Measurements from ENCODE around the gene GMPR.

Gene GMPR

GRCh38 chr6:16238057-16238962, at the start of gene GMPR:
Gene GMPR, plus strand, starts transcription at chr6:16238587. Its CDS starts 107 bp downstream, at chr6:16238694.
- peak; percentile 65 for DNase-seq (ENCODE audit: low spot score)

GRCh38 chr6:16190214-16190613, 48.2 kb upstream of the GMPR start:
- no peak for DNase-seq (ENCODE audit: low spot score)

- DNase-seq (ENCODE audit: low spot score) = no peak
Observed at GRCh38 chr6:16196260-16196983, 42.0 kb upstream of the GMPR start.

GRCh38 chr6:16196984-16197546, 41.3 kb upstream of the GMPR start:
- DNase-seq (ENCODE audit: low spot score) = no peak

GRCh38 chr6:16198061-16198705, 40.2 kb upstream of the GMPR start:
- DNase-seq (ENCODE audit: low spot score) = no peak

GRCh38 chr6:16199804-16200203, 38.6 kb upstream of the GMPR start:
- DNase-seq (ENCODE audit: low spot score) = no peak

- DNase-seq (ENCODE audit: low spot score) = no peak
Observed at GRCh38 chr6:16200321-16200883, 38.0 kb upstream of the GMPR start.

GRCh38 chr6:16201706-16202105, 36.7 kb upstream of the GMPR start:
- DNase-seq (ENCODE audit: low spot score) = no peak

GRCh38 chr6:16204653-16205376, 33.6 kb upstream of the GMPR start:
- no peak for DNase-seq (ENCODE audit: low spot score)

- DNase-seq (ENCODE audit: low spot score) = peak; percentile 74
Observed at GRCh38 chr6:16205377-16206144, 32.8 kb upstream of the GMPR start.

- peak; percentile 69 for DNase-seq (ENCODE audit: low spot score)
Observed at GRCh38 chr6:16206595-16207037, 31.8 kb upstream of the GMPR start.

- no peak for DNase-seq (ENCODE audit: low spot score)
Observed at GRCh38 chr6:16208989-16209388, 29.4 kb upstream of the GMPR start.

GRCh38 chr6:16209539-16209938, 28.8 kb upstream of the GMPR start:
- DNase-seq (ENCODE audit: low spot score) = no peak

- DNase-seq (ENCODE audit: low spot score) = no peak
Observed at GRCh38 chr6:16212276-16212675, 26.1 kb upstream of the GMPR start.

GRCh38 chr6:16216501-16217155, 21.8 kb upstream of the GMPR start:
- no peak for DNase-seq (ENCODE audit: low spot score)

- DNase-seq (ENCODE audit: low spot score) = no peak
Observed at GRCh38 chr6:16217156-16217721, 21.1 kb upstream of the GMPR start.

GRCh38 chr6:16222826-16223225, 15.6 kb upstream of the GMPR start:
- no peak for DNase-seq (ENCODE audit: low spot score)

- no peak for DNase-seq (ENCODE audit: low spot score)
Observed at GRCh38 chr6:16223362-16223761, 15.0 kb upstream of the GMPR start.

GRCh38 chr6:16224409-16224808, 14.0 kb upstream of the GMPR start:
- no peak for DNase-seq (ENCODE audit: low spot score)

Measured in germinal center (tissue), 1 donor.